ENCODE results near the gene ACAA2.

Gene ACAA2

DNA sequence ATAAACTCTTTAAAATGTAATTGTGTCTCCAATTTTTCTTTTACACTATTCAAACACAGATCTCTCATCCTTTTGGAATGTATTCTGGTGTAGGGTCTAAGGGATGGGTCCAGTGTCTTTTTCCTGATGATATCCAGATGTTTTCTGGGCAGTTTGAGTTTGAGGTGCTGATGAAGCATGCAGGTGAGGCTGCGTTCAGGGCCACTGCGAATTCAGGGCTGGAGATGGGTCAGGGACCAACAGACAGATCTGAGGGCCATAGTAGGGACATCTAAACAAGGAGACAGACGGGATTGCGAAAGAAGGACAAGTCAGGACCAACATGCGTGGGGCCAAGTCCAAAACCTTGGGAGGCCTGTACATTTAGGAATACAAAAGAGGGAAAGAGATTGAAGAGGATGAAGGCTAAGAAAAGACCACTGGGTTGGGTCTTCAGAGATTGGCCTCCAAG lies 70.2 kb downstream of the ACAA2 start:
- DNase-seq (ENCODE audit: low spot score) = no peak

- no peak for DNase-seq (ENCODE audit: low spot score)
Observed at GRCh38 chr18:49742316-49743116, 70.8 kb downstream of the ACAA2 start.

DNA sequence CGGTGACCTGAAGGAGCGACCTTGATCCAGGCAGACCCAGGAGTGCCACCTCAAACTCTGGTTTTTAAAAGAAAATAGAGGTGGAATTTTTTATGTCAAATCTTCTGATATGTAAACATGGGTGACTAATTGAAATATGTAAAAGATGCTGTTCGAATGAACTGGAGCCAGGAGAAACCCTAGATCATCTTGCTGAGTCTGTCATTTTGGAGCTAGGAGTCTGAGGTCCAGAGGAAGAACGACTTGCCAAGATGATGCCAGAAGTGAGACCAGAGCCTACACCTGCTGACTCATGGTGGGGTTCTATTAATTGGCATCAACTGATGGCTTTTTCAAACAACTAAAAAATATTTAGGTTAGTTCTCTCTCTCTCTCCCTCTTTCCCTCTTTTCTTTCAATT lies 74.1 kb downstream of the ACAA2 start:
- no peak for DNase-seq (ENCODE audit: low spot score)

GRCh38 chr18:49738721-49739120 lies 74.6 kb downstream of the ACAA2 start:
- DNase-seq (ENCODE audit: low spot score) = no peak

GRCh38 chr18:49734836-49735235 lies 78.5 kb downstream of the ACAA2 start:
- no peak for DNase-seq (ENCODE audit: low spot score)

- DNase-seq (ENCODE audit: low spot score) = no peak
Observed at GRCh38 chr18:49733896-49734585, 79.3 kb downstream of the ACAA2 start.

- DNase-seq (ENCODE audit: low spot score) = no peak
Observed at GRCh38 chr18:49733321-49733720, 80.0 kb downstream of the ACAA2 start.
